GM12892 (cell line): ENCODE results near the gene GPER1.

Experiments
- DNase-seq: peaks from one replicate; pipeline ENCODE4 v3.0.0; 2011; ENCODE audit not compliant: insufficient read length
- FAIRE-seq: peaks from 2 replicates; lab custom pipeline; 2011; peaks lifted over from hg19 to GRCh38; lab: Jason Lieb, UNC
- POLR2A ChIP-seq: IDR thresholded peaks from 2 replicates; pipeline ENCODE4 v1.6.1; 2011; ENCODE audit warnings: low read depth, low read length, control low read depth
- POLR2AphosphoS5 ChIP-seq: IDR thresholded peaks from 2 replicates; pipeline ENCODE4 v1.6.1; 2011; ENCODE audit warnings: low read depth, low read length, control low read depth
- TAF1 ChIP-seq: IDR thresholded peaks from 2 replicates; pipeline ENCODE4 v1.6.1; 2011; ENCODE audit warnings: low read depth, mild to moderate bottlenecking, control low read depth, low read length, borderline replicate concordance

The GPER1 gene

DNA sequence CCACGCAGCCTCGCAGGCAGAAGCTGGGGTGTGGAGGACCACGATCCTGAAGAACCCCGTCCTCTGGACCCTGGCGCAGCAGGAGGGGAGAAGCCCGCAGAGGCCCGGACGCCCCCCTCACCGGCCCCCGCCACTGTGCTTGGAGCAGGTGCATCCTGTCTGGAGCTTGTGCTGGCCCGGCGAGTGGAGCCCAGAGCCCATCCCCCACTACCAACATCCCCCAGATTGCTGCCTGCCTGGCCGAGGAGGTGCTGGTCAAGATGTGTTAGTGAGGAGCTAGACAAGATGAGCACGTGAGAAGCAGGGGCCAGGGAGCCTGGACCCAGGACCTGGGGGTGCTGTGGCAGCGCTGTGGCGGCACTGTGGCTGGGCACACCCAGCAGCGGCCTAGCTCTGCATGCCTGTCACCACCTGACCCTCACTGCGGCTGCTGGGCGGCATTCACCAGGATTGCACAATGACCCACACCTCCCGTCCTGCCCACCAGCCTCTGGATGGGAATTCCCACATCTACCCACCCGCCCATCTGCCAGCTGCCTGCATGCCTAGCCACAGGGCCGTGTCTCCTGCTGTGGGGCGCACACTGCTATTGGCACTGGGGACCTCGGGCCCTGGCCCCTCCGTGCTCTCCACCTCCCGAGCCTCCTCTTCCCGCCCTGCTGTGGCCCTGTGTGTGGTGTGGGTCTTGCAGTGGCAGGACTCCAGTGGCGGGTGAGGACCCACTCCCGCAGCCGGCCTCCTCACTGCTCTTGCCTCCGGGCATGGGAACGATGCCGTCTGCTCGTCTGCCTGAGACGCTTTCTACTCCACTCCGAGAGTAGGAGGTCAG, 31.7 kb upstream of the GPER1 start:
- TF ChIP-seq TAF1 (no peak), POLR2A (no peak), POLR2AphosphoS5 (no peak)
- FAIRE-seq = no peak
- no peak for DNase-seq

DNA sequence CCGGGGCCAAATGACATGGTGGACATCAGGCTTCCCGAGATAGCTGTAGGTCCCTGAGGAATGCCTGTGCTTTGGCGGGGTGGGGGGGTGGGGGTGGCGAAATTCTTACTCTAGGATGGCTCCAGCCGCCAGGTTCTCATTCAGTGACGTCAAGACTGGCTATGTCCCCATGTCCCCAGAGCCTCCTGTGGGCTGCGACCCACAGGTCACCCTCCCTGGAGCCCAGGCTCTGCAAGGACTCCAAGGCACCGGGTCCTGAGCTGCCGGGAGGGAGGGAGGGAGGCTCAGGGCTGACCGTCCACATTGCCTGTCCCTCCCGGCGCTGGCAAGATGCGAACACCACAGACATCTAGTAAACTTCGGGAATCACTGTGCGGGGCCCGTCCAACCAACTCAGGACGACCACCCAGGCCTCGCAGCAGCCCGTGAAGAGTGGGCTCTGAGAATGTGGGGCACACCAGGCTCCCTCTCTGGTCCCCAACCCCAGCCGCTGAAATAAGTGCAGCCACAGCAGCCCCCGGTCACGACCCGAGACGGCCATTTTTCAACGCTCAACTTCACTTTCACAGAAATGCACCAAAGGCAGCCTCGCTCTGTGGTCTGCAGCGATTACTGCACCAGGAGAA, 31.0 kb upstream of the GPER1 start:
- FAIRE-seq (no peak), DNase-seq (no peak)
- TF ChIP-seq POLR2A (no peak), POLR2AphosphoS5 (no peak), TAF1 (no peak)

DNA sequence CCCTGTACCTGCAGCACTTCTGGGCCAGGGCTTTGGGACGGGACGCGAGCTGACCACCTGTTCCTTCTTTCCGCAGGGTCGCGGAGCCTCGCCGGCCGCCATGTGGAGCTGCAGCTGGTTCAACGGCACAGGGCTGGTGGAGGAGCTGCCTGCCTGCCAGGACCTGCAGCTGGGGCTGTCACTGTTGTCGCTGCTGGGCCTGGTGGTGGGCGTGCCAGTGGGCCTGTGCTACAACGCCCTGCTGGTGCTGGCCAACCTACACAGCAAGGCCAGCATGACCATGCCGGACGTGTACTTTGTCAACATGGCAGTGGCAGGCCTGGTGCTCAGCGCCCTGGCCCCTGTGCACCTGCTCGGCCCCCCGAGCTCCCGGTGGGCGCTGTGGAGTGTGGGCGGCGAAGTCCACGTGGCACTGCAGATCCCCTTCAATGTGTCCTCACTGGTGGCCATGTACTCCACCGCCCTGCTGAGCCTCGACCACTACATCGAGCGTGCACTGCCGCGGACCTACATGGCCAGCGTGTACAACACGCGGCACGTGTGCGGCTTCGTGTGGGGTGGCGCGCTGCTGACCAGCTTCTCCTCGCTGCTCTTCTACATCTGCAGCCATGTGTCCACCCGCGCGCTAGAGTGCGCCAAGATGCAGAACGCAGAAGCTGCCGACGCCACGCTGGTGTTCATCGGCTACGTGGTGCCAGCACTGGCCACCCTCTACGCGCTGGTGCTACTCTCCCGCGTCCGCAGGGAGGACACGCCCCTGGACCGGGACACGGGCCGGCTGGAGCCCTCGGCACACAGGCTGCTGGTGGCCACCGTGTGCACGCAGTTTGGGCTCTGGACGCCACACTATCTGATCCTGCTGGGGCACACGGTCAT, 30.3 kb upstream of the GPER1 start:
- FAIRE-seq = no peak
- DNase-seq = no peak
- TF ChIP-seq POLR2AphosphoS5 = no peak
- TF ChIP-seq TAF1 = no peak
- no peak for TF ChIP-seq POLR2A

DNA sequence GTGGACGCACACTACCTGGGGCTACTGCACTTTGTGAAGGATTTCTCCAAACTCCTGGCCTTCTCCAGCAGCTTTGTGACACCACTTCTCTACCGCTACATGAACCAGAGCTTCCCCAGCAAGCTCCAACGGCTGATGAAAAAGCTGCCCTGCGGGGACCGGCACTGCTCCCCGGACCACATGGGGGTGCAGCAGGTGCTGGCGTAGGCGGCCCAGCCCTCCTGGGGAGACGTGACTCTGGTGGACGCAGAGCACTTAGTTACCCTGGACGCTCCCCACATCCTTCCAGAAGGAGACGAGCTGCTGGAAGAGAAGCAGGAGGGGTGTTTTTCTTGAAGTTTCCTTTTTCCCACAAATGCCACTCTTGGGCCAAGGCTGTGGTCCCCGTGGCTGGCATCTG, 29.6 kb upstream of the GPER1 start:
- TF ChIP-seq POLR2AphosphoS5 (no peak), POLR2A (no peak), TAF1 (no peak)
- DNase-seq (no peak), FAIRE-seq (no peak)

DNA sequence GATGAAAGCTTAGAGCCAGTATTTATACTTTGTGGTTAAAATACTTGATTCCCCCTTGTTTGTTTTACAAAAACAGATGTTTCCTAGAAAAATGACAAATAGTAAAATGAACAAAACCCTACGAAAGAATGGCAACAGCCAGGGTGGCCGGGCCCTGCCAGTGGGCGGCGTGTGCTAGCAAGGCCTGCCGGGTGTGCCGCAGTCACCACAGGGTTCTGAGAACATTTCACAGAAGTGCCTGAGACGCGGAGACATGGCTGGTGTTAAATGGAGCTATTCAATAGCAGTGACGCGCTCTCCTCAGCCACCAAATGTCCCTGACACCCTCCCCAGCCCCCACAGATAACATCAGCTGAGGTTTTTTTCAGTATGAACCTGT, 29.1 kb upstream of the GPER1 start:
- no peak for FAIRE-seq
- DNase-seq = no peak
- TF ChIP-seq POLR2A = no peak
- no peak for TF ChIP-seq POLR2AphosphoS5
- no peak for TF ChIP-seq TAF1

DNA sequence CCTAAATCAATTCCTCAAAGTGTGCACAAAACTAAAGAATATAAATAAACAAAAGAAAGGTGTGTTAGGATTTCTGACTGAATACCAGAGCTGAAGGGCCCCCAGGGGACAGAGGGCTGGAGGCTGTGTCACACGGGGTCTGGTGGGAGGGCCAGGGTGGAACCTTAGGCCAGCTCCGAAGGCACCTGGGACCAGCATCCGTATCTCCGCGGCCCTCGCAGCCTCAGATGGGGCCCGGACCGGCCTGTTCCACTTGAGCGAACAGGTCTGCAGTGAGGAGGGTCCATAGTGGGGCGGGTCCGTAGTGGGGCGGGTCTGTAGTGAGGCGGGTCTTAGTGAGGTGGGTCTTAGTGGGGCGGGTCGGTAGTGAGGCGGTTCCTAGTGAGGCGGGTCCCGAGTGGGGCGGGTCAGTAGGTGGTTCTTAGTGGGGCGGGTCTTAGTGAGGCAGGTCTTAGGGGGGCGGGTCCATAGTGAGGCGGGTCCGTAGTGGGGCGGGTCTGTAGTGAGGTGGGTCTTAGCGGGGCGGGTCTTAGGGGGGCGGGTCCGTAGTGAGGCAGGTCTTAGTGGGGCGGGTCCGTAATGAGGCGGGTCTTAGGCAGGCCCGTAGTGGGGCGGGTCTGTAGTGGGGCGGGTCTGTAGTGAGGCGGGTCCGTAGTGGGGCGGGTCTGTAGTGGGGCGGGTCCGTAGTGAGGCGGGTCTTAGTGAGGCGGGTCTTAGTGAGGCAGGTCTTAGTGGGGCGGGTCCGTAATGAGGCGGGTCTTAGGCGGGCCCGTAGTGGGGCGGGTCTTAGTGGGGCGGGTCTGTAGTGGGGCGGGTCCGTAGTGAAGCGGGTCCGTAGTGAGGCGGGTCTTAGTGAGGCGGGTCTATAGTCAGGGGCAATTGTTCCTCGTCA, 28.5 kb upstream of the GPER1 start:
- DNase-seq (no peak), FAIRE-seq (peak; percentile 33)
- TF ChIP-seq POLR2AphosphoS5 (no peak), TAF1 (no peak), POLR2A (no peak)

DNA sequence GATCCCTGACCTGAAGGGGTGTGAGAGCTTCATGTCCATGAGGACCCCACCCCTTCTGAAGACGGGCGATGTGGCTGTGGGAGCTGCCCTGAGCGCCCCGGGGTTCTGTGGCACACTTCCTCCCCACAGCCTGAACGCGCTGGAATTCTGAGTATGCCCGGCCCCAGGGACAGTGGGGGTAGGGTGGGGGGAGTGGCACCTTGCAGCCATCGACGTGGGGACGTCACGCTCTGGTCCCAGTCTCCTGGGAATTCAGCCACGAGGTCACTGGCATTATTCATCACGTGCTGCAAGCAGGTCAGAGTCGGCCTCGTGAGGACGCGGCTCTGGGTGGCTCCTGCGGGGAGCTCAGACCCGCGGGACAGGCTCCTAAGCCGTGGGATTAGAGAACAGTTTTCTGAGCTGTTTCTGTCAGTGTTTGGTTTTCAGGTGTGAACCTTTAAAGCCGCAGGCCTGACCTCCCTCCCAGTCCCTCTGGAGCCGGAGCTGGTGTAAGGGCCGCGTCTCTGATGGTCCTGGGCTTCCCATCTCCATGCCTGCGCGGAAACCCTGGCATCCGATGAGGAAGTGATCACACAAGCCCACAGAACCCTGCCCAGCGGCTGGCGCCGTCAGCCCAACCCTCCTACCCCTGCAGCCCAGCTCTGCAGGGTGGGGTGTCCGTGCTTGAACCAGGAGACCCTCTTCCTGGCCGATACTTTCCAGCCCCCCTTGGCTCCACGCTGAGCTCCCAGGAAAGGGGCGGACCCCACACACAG, 27.4 kb upstream of the GPER1 start:
- DNase-seq = no peak
- no peak for FAIRE-seq
- no peak for TF ChIP-seq POLR2AphosphoS5
- TF ChIP-seq POLR2A = no peak
- TF ChIP-seq TAF1 = no peak

DNA sequence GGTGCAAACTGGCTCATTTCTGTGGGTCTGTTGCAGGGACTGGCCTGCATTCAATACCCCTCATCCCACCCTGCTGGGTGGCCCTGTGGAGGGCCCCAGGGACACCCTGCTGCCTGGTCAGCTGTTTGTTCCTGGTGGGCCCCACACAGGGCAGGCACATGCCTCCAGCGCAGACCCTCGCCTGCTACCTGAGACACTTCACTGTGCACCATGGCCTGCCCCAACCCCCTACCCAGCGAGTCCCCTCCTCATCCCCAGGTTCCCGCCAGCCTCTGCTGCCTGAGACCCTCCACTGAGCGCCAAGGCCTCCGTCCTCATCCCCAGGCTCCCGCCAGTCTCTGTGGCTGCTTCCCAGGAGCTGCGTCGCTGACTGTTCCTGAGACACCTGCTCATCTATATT, 26.7 kb upstream of the GPER1 start:
- no peak for TF ChIP-seq POLR2A
- no peak for TF ChIP-seq TAF1
- no peak for TF ChIP-seq POLR2AphosphoS5
- FAIRE-seq (no peak), DNase-seq (no peak)

DNA sequence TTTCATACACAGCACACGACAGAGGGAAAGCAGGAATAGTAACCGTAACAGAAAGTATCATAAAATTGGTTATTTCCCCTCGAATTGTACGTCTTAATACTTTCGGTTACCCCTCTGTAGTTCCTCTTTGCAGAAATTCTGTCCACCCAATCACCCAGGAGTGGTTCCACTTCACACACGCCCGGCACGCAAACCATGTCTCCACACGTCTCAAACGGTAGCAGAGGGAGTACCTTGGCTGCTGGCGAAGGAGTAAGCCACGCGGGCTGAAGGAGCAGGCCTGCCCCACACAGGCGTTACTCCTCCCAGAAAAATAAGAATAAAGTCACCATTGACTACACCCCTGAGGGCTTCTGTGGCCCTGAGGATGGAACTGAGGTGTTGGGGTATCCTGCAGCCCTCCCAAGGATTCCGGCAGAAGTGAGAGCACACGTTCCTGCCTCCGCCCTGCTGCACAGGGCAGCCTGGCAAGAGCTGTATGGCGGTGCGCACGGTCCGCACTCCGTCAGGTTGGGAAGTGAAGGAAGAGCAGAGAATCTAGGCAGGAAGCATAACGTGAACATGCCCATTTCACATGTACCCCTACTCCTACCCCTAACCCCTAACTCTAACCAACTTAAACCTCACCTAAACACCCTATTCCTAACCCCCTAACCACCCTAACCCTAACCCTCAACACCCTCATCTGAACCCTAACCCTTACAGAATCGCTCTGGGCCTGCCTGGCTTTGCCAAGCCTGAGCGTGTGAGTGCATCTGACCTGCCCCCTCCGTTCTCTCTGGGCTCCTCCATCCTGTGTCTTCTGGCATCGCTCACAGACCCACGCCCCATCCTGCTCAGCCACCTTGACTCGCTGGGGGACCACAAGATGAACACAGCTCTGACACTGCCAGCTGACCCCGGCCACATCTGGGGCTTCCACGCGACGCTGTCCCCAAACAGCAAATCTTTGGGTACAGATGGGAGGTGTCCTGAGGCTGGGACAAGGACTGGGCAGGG, 25.3 kb upstream of the GPER1 start:
- DNase-seq = peak; percentile 82
- TF ChIP-seq POLR2A (peak; percentile 40; the same call in 1 of the 2 replicates), POLR2AphosphoS5 (no peak)
- FAIRE-seq = peak; percentile 92

DNA sequence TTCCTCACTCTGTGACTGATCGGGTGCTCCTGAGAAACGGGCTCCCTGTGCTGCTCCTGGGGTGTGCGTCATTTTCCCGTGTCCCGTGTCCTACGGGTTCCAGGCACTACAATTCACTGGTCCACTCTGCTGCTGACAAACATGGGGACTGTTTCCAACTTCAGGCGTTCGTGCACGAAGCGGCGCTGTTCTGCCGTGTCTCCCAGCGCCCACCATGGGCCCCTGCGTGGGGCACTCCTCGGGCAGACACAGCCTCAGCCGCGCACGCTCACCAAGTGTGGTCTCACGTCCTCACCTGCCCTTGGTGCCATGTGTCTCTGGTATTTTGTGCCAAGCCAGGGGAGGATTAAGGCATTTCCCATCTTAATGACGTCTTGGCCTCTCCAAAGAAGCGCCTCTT, 24.6 kb upstream of the GPER1 start:
- FAIRE-seq = no peak
- no peak for TF ChIP-seq POLR2AphosphoS5
- no peak for TF ChIP-seq POLR2A
- no peak for TF ChIP-seq TAF1

More for the DNA sequence above, 24.6 kb upstream of the GPER1 start:
- no peak for DNase-seq
